GM18870 (cell line): ENCODE data around the gene C1QTNF2.
"Not testable (repeated sequence)": the region's sequence is repeated elsewhere in the genome, so short reads cannot be mapped to it uniquely, and the experiment has no call there.

Experiments
- ATAC-seq: cut with Tn5 transposase; IDR thresholded peaks from one replicate; pipeline ENCODE4 v1.9.1; 2021; ENCODE audit warnings: moderate library complexity; ENCODE audit not compliant: unreplicated experiment

Gene C1QTNF2

DNA sequence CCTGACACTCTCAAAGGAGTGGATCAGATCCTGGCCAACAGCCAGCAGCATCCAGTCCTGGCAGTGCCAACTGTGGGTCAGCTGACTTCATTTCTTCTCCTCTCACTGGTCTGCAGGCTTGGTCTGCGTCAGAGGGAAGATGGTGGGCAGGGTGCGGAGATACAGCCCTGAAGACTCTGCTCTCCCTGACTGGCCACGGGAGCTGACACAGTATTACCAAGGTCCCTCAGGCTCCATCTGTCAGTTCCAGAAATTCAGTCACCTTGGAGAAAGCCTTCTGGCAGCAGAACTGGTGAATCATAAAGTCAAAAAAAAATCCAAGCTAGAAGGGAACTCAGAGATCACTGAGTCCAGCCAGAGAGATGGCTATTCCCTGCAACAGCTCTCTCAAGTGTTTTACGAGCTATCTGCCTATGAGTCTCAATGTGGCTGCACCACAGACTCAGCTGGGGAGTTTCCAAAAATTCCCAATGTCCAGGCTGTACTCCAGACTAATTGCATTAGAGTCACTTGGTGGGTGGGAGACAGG is 27.9 kb downstream of the C1QTNF2 start:
- no peak for ATAC-seq

DNA sequence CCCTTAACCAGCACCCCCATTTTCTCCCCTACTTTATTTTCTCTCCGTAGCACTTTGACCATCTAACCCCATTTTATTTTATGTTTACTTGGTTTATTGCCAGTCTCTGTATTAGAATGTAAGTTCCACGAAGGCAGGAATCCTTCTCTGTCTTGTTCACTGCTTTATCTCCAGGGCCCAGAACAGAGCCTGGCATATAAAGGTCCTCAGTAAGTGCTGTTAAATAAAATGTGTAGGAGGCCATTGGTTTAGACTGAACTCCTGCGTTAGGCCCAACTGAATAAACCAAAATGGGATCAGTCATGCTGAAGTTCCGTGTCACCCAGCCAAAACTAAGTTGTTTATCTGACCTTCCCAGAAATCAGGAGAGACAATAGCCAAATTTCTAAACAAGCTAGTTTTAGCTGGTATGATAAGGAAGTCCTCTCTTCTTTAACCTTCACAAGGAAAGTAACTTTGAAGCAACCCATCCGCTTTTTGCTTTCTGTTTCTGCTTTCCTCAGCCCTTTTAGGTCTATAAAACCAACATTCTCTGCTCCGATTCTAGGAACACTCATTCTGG is 29.0 kb downstream of the C1QTNF2 start:
- no peak for ATAC-seq

DNA sequence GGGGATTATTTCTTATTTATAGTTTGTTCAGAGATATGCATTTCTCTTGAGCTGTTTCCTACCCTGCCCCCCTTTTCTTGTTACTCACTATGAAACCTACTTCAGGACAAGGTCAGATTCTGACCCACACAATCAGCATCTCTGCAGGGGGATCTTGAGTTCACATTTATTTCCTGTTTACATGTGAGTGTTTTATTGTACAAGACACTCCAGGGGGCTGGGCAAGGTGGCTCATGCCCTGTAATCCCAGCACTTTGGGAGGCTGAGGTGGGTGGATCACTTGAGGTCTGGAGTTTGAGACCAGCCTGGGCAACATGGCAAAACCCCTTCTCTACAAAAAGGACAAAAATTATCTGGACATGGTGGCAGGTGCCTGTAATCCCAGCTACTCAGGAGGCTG is 29.9 kb downstream of the C1QTNF2 start:
- ATAC-seq: not testable (repeated sequence)

DNA sequence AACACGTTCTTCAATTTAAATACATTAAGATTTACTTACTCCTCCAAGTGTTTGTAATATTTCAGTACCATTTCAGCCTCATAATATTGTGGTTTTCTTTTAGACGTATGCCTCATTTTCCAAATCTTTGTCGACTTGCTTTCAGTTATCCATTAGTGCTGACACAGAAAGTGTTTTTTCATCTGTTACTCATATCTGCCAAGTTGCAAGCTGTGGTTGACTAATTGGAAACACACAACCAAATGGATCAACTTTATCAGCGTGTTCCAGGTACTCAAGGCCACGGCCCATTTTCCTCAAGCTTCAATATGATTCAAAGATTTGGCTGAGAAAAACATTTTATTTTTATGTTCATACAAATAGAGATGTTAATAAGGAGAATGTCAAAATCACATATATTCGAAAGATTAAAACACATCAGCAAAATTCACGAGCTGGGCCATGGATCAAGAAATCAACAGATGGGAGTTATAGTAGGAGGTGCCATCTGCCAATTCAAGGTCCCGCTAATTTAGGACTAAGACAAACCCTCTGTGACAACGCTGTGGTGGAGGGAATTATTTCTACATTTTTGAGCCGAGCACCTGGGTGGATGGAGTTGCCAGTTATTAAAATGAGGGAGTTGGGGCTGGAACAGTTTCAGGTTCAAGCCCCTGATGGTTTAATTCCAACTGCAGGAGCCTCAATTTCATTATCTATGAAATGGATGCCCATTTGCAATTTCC is 30.9 kb downstream of the C1QTNF2 start:
- ATAC-seq: no peak

DNA sequence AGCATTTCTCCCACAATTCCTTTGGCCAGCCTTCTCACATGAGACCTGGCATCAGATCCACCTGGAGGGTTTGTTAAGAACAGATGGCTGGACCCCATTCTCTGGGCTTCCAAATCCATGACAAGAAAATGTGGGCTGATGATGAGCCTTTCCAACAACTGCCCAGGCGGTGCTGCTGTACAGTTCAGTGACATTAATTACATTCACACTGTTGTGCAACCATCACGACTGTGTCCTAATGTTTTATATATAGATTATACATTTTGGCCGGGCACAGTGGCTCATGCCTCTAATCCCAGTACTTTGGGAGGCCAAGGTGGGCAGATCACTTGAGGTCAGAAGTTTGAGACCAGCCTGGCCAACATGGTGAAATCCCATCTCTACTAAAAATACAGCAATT is 35.7 kb downstream of the C1QTNF2 start:
- not testable (repeated sequence) for ATAC-seq

DNA sequence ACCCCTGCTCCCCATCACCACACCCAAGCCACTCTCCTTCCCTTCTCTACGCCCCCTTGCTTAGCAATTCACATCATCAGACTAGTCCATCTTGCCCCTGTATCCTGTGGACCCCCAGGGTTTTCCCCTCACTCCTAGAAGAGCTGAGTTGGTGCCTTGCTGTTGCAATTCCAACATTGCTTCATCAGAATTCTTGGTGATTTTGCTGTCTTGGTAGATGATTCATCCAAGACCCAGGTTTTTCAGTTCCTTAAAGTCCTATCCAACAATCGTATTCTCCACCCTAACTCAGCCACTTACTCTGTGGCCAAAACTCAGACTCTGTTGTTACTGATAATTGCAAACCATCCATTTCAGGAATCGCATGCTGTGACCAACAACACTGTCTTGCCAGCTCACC is 36.7 kb downstream of the C1QTNF2 start:
- ATAC-seq: no peak

DNA sequence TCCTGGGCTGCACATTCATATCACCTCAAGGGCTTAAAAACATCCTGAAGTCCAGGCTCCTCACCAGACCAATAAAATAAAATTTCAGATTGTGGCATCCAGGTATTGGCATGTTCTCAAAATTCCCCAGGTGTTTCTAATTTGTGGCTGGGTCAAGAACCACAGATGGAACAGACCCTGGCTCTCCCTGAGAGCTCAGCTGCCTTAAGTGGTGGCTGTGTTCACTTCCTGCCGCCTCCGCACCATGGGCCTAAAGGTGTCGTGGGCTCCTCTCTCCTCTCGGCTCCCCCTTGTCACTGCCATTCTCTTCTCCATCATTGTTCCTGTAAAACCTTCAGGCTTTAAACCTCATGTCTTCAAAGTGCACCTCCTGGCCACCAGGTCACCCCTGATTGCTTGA is 40.2 kb downstream of the C1QTNF2 start:
- no peak for ATAC-seq

DNA sequence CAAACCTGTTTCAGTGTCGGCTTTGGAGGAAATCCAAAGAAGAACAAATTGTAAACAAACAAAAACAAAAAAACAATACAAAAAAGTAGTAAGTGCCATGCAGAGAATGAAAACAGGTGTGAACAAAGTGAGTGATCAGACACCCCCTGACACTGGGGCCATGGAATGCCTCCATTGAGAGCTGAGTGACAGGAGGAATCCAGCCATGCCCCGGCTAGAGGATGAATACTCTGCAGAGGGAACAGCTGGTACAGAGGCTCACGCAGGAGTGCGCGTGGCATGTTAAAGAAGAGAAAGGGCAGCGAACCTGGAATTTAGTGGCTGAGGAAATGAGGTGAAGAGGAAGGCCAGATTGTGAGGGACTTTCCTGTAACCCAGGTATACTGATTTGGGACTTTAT is 42.6 kb downstream of the C1QTNF2 start:
- ATAC-seq: no peak

DNA sequence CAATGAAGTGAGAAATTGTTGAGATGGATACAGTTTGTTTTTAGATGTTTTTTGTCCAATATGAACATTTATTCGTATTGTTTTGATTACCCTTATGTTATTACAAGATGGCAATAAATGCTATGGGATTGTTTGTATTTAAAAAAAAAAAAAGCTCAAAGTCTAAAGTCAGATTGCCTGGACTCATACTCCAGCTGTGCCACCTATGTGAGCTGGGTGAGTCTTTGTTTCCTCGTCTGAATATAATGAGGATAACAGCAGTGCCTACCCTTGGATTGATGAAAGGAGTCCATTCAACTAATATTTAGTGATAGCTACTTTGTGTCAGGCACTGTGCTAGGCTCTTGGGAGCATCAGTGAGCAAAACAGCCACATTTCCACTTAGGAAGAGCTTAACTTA is 43.4 kb downstream of the C1QTNF2 start:
- ATAC-seq: no peak

DNA sequence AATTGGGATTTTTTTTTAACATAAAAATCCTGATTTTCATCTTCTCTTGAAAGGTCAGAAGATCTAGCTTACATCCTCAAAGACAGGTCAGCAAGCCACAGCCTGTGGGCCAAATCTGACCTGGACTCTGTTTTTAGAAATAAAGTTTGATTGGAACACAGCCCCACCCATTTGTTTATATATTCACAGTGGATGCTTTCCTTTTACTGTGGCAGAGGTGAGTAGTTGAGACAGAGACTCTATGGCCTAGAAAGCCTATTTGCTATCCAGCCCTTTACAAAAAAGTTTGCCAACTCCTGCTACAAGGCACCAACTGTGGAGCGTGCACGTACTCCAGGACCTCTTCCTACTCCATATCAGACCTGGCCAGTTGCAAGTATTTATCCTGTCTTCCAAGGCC is 44.7 kb downstream of the C1QTNF2 start:
- ATAC-seq: no peak

DNA sequence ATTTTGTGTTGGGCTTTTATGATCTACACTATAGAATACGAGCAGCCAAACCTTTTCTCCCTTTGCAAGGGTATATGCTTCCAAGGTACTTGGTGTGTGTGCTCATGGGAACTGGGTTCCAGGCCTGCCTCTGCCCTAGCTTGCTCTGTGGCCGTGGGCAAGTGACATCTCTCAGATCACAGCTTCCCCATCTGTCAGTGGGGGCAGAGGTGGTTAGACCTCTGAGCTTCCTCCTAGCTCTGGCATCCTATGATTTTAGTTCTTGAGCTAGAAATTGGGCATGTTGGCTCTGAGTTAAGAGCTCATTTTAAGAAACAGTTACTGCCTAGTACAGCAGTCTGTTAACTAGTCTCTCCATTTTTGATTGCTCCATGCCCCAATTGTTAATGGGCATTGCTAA is 45.5 kb downstream of the C1QTNF2 start:
- ATAC-seq: no peak

DNA sequence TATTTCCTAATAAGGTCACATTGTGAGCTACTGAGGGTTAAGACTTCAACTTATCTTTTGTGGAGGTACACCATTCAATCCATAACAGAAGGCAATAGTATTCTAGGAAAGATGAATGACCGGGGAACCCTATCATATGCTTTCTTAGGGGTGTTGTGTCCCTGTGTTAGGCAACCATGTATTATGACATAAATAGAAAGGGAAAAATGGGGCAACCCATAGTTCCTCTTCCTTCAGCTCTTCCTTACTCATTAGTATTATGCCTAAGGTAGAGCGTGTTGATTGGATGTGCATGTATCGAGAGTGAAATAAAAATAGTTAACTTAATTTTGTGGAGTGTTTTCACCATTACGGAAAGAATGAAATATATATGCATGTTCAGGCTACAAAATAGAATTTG is 52.0 kb downstream of the C1QTNF2 start:
- no peak for ATAC-seq

DNA sequence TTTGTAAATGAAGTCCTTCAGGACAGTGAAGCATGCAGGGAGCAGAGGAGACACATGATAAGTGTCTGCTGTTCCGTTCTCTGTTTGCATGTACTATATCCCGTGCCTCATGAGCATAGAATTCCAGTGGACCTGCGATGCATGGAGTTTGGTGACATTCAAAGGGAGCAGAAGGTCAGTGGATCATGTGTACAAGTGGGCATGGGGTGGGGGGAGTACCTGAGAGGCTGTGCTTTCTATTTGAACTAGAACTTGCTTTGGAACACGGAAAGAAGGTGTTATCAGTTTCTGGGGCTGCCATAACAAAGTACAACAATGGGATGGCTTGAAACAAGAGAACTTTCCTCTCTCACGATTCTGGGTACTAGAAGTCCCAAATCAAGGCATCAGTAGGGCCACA is 53.0 kb downstream of the C1QTNF2 start:
- no peak for ATAC-seq

DNA sequence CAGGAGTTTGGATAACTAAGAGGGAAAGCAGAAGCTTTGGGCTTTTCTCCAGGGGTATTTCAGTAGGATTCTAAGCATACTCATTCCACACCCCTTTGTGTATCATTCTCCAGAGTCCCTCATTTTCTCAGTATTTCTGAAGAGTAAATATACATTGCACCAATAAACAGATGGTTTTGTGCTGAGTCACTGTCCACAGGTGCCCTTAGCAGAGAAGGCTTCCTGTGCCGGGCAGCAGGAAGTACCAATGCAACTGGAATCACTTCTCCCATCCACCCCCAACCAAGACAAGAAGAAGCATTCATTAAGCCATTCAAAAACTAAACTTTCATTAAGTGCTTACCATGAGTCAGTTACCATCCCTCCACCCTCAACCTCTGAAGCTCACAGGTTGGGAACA is 54.5 kb downstream of the C1QTNF2 start:
- ATAC-seq: no peak

DNA sequence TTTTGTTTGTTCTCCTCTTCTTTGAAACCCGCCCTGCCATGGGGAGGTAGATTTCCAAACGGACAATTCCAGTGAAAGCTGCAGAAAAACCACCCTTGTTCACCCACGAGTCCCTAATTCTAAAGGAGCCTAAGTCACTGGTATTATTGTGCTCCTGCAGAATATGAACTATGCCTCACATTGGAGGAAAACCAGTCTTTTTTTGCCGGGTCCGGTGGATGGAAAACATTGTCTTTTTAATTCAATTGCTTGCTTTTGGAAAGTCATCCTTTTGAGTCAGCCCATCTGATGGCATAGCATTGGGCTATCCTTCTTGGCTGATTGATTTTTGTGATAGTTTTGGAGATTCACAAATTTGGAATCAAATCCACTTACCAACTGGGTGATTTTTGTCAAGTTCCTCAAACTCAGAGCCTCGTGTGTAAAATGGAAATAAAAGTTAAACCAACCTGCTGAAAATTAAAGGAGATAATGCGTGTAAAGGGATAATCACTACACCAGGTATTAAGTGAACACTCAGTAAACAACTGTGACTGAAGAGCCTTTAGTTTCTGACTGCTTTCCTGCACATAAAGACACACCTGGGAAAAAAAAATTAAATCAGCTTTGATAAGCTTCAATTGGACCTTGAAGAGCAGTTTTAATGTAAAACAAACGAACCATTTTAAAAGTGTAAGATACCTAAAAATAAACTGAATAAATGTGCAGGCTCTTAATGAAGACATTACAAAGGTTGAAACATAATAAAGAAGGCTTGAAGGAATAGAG is 57.3 kb downstream of the C1QTNF2 start:
- ATAC-seq: no peak

DNA sequence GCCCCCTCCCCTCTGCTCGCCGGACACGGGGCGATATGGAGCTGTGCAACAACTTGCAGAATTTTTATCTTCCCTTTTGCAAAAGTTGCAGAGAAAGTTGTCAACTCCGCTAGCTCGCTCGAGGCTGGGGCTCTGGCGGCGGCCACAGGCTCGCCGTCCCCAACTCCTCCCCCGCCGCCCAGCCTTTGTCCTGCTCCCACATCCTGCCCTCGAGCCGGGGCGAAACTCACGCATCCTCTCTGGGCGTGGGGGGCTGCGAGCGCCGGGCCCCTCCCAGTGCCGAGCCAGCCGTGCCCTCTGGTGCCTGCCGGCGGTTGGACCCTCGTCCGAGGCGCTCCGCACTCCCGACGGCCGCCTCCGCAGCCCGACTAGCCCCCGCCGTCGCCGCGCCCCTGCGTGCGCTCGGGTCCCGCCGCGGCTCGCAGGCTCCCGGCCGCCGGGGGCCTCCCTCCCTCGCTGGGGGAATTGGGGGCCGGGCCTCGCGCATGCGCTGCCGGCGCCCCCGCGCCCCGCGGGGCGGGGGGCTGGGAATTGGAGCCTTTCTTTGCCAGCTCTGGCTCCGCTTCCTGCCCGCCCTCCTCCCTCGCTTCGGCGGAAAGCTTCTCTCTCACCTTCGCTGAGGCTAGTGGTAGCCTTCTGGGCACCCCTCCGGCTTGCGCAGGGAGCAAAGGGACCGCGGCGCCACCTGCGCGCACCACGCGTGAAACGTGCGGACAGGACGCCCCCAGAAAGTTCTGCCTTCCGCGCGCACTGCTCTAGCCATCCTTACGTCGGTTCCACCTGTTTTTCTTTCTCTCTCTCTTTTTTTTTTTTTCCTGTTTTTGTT is 58.1 kb downstream of the C1QTNF2 start, which contains the start of gene CCNJL:
TSS of gene CCNJL (minus strand) at position 431 of the 826 bp plus-strand sequence. CDS start 641 bp downstream, outside the sequence.
- ATAC-seq: no peak

DNA sequence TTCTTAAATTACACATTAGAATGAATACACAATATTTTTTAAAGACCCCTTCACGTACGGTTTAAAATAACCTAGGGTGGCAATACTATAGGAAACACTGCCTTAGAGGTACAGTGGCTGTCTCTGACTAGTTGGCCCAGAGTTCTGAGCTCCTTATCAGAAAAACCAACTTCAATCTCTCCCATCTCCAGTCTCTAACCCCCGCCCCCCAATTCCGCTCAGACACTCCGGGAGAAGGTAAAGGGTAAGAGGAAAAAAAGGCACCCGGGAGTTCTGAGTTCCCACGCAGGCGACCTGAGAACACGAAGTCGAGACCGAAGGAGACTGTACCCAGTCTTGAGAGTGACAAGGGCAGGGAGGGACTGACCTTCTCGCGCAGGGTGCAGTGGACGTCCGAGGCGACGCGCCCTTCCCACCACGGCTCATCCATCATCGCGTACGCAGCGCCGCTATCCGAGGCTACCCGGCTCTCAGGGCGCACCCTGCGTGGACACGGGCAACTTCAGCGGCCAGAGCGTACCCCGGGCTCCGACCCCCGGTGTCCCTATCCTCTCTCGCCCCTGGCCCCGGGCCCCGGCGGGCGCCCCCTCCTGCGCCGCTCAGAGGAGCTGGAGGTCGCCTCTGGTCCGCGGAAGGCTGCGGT is 58.8 kb downstream of the C1QTNF2 start:
- ATAC-seq: no peak

DNA sequence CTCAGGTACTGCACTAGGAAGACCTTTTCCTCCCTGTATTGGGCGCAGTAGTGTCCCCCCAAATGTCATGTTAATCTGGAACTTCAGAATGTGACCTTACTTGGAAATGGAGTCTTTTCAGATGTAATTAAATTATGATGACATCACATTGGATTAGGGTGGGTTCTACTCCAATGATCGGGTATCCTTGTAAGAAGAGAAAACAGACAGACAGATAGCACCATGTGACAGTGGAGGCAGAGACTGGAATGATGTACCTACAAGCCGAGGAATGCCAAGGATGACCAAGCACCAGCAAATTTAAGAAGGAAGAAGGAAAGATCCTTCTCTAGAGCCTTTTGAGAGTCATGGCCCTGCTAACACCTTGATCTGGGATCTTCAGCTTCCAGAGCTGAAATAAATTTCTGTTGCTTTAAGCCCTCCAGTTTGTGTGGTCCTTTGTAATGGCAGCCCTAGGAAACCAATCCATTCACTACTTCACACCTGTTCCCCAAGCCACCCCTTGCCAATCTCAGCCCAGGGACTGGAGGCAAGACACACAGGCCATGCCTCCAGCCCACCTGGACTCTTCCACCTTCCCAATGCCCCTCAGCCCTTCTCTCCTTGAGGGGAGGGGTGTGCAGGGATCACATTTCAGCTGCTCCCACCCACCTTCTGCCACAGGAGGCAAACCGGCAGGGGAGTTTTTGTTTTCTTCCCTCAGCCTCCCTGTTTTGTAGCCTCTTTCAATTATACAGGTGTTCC is 59.7 kb downstream of the C1QTNF2 start:
- ATAC-seq: no peak

DNA sequence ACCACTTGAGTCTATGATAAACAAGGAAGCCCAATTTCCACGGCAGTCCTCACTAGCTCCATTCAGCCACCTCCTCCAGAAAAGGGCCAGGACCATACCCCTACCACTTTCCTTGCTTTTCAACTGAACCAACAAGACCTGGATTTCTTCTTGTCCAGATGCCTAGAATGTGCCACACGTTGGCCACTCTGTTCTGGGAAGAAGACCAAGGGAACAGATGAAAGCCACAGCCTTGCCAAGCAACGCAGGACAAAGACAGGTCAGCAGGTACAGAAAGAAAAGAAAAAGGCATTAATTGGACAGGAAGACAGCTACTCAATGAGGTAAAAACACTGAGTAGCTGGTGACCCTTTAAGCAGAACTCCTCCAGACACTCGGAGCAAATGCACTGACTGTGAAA is 60.3 kb downstream of the C1QTNF2 start:
- ATAC-seq: no peak

DNA sequence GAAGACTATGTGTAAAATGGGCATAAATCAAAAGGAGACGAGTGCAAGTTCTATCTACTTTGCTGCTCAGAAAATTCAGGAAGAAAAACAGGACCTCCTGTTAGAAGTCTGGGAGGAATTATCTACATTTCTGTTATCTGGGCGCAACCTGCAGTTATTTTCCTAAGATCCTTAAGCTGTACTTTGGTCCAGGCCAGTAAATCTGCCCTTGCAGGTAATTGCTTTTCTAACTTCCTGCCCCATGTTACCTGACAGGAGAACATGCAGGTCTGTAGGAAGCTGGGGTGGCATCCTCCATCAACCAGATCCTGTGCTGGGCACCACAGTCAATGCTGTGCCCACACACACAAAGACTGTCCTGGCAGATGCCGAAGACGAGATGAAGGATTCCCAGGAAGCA is 63.7 kb downstream of the C1QTNF2 start:
- ATAC-seq: no peak
